ENCODE data around the gene RGS8. TPM values are rescaled to one million over a fixed set of nuclear protein-coding genes. Genes with fewer than 3 reads are reported as not detected.

Gene RGS8
- total RNA-seq, 1 experiment from 2014 or later, result 0.66 TPM

DNA sequence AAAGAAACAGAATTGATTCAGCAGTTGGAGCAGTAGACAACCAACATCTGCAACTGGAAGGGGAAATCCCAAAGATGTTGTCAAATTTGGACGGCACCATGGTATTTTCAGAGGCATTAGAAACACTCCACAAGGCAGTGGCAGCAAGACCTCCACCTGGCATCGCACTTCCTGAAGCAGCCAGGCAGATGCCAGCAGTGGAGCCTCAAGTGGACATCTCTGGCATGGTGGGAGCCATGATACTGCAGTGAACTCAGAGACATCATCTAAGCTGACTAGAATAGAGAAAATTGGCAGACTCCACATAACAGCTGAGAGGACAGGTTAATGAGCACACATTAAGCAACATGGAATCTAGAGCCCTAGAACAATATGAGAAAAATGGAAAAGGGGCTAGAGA is 33.9 kb upstream of the RGS8 start:
- no peak for DNase-seq (ENCODE audit: low spot score)
- Mint-ChIP-seq H3K4me1 (peaks cover 9% of the 10 kb centered on the region), H3K27me3 (ENCODE audit: low read depth) (no peaks in the 10 kb centered on the region), H3K9me3 (no peaks in the 10 kb centered on the region), H3K36me3 (no peaks in the 10 kb centered on the region), H3K27ac (no peak overlapping the region), H3K4me3 (no peak overlapping the region)
- TF ChIP-seq, protein P1, sequence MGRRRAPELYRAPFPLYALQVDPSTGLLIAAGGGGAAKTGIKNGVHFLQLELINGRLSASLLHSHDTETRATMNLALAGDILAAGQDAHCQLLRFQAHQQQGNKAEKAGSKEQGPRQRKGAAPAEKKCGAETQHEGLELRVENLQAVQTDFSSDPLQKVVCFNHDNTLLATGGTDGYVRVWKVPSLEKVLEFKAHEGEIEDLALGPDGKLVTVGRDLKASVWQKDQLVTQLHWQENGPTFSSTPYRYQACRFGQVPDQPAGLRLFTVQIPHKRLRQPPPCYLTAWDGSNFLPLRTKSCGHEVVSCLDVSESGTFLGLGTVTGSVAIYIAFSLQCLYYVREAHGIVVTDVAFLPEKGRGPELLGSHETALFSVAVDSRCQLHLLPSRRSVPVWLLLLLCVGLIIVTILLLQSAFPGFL (CRISPR knock-in tag; IDR thresholded peaks at IDR 0.05; ENCODE audit: borderline replicate concordance), result no peak
- no peak for TF ChIP-seq ZNF138 (CRISPR knock-in tag; conservative IDR thresholded peaks at IDR 0.05)
- no peak for TF ChIP-seq SMAD3 (CRISPR knock-in tag; IDR thresholded peaks at IDR 0.05; ENCODE audit: borderline replicate concordance)
- TF ChIP-seq, protein P2, sequence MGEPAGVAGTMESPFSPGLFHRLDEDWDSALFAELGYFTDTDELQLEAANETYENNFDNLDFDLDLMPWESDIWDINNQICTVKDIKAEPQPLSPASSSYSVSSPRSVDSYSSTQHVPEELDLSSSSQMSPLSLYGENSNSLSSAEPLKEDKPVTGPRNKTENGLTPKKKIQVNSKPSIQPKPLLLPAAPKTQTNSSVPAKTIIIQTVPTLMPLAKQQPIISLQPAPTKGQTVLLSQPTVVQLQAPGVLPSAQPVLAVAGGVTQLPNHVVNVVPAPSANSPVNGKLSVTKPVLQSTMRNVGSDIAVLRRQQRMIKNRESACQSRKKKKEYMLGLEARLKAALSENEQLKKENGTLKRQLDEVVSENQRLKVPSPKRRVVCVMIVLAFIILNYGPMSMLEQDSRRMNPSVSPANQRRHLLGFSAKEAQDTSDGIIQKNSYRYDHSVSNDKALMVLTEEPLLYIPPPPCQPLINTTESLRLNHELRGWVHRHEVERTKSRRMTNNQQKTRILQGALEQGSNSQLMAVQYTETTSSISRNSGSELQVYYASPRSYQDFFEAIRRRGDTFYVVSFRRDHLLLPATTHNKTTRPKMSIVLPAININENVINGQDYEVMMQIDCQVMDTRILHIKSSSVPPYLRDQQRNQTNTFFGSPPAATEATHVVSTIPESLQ (CRISPR knock-in tag; IDR thresholded peaks at IDR 0.05), result no peak
- no peak for TF ChIP-seq NR3C1 (CRISPR knock-in tag; conservative IDR thresholded peaks at IDR 0.05; ENCODE audit: low read depth)
- TF ChIP-seq STAT6 (CRISPR knock-in tag; conservative IDR thresholded peaks at IDR 0.05; ENCODE audit: low read depth), result no peak
- no peak for TF ChIP-seq GABPB1 (CRISPR knock-in tag; IDR thresholded peaks at IDR 0.05)
- no peak for TF ChIP-seq RORB (CRISPR knock-in tag; IDR thresholded peaks at IDR 0.05)
- TF ChIP-seq, protein P3, sequence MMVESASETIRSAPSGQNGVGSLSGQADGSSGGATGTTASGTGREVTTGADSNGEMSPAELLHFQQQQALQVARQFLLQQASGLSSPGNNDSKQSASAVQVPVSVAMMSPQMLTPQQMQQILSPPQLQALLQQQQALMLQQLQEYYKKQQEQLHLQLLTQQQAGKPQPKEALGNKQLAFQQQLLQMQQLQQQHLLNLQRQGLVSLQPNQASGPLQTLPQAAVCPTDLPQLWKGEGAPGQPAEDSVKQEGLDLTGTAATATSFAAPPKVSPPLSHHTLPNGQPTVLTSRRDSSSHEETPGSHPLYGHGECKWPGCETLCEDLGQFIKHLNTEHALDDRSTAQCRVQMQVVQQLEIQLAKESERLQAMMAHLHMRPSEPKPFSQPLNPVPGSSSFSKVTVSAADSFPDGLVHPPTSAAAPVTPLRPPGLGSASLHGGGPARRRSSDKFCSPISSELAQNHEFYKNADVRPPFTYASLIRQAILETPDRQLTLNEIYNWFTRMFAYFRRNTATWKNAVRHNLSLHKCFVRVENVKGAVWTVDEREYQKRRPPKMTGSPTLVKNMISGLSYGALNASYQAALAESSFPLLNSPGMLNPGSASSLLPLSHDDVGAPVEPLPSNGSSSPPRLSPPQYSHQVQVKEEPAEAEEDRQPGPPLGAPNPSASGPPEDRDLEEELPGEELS (CRISPR knock-in tag; IDR thresholded peaks at IDR 0.05), result no peak
- TF ChIP-seq, protein P4, sequence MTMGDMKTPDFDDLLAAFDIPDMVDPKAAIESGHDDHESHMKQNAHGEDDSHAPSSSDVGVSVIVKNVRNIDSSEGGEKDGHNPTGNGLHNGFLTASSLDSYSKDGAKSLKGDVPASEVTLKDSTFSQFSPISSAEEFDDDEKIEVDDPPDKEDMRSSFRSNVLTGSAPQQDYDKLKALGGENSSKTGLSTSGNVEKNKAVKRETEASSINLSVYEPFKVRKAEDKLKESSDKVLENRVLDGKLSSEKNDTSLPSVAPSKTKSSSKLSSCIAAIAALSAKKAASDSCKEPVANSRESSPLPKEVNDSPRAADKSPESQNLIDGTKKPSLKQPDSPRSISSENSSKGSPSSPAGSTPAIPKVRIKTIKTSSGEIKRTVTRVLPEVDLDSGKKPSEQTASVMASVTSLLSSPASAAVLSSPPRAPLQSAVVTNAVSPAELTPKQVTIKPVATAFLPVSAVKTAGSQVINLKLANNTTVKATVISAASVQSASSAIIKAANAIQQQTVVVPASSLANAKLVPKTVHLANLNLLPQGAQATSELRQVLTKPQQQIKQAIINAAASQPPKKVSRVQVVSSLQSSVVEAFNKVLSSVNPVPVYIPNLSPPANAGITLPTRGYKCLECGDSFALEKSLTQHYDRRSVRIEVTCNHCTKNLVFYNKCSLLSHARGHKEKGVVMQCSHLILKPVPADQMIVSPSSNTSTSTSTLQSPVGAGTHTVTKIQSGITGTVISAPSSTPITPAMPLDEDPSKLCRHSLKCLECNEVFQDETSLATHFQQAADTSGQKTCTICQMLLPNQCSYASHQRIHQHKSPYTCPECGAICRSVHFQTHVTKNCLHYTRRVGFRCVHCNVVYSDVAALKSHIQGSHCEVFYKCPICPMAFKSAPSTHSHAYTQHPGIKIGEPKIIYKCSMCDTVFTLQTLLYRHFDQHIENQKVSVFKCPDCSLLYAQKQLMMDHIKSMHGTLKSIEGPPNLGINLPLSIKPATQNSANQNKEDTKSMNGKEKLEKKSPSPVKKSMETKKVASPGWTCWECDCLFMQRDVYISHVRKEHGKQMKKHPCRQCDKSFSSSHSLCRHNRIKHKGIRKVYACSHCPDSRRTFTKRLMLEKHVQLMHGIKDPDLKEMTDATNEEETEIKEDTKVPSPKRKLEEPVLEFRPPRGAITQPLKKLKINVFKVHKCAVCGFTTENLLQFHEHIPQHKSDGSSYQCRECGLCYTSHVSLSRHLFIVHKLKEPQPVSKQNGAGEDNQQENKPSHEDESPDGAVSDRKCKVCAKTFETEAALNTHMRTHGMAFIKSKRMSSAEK (CRISPR knock-in tag; IDR thresholded peaks at IDR 0.05; ENCODE audit: borderline replicate concordance), result no peak
- TF ChIP-seq ZNF317 (CRISPR knock-in tag; IDR thresholded peaks at IDR 0.05; ENCODE audit: borderline replicate concordance, low read depth), result no peak
- TF ChIP-seq ZNF232 (CRISPR knock-in tag; IDR thresholded peaks at IDR 0.05), result no peak
- TF ChIP-seq TP53 (CRISPR knock-in tag; IDR thresholded peaks at IDR 0.05), result no peak
- ATAC-seq, result peak; percentile 41; the same call in 1 of the 2 replicates
- POLR2A ChIA-PET, result no interaction called here
- CTCF ChIA-PET, result interaction anchor here (1.5 to 3.6 kb wide), 2 partner anchors 18 to 64 kb away, joined by 4 to 14 read pairs; no protein-coding TSS in a partner anchor

Measured in WTC11 (cell line).